GM21619 (cell line): ENCODE results near the gene NR5A1.

Experiments
- ATAC-seq: cut with Tn5 transposase; IDR thresholded peaks from one replicate; pipeline ENCODE4 v1.9.1; 2021; ENCODE audit not compliant: unreplicated experiment

The NR5A1 gene

GRCh38 chr9:124514874-124515273, 7.7 kb upstream of the NR5A1 start:
- ATAC-seq = no peak

DNA sequence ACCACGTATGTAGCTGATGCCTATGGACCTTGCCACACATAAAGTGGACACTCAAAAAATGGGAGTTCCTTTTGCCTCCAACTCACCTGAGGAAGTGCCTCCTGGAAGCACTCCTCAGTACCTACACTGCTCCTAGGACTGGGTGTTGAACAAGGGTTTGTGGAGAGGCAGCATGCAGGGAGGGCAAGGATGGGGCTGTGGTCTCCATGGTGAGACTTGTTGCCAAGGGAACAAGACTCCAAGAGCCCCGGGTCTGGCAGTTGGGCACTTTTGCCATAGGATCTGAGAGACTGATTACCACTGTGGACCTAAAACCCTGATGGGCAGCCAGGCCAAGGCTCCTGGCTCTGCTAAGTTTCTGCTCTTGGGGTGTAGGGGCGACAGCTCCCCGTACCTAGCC, 6.9 kb upstream of the NR5A1 start:
- ATAC-seq = no peak

DNA sequence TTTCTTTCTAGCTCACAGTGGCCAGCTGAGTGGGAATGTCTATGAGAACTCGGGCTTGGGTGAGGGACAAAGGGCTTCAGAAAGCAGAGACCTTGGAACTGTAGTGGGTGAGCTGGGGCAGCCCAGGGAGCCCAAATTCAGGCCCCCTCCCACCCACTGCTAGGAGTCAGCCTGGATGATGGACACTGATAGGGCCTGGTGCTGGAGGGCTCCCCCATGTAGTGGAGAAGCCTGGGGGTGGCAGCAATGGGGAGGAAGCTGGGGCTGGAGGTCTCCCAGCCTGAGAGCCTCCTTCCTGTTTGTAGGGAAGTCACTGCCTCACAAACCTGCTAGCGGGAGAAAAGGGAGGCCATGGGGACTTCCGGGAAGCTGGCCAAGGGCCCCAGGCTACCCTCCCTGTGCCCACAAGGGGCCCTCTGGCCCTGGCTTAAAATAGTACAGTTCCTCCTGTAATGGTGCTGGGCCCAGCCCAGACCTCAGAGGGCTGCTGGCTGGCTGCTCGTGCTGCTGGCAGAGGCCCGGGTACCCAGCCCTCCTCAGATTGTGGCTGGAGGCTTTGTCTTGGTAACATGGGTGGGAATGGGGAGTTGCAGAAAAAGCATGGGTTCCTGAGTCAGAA, 6.3 kb upstream of the NR5A1 start:
- ATAC-seq = no peak

DNA sequence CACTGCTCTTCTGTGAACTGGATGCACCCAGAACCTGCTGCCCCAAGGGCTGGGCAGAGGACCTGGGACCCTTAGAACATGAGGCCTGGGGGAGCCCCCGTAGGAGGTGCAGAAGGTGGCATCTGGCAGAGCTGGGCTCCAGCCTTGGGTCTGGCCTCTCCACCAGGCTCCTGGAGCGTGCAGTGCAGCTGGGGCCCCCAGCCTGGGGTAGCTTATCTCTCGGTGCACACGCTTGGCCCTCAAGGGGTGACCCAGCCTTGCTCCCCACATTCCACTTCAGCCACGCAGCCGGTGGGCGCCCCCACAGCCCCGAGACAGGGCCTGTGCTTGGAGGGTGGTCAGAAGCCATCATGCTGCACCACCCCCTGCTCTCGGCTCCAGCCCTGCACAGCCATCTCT, 5.6 kb upstream of the NR5A1 start:
- no peak for ATAC-seq

- ATAC-seq = no peak
Measured at GRCh38 chr9:124511891-124512805, 4.9 kb upstream of the NR5A1 start.

- ATAC-seq = no peak
Measured at GRCh38 chr9:124511426-124511840, 4.2 kb upstream of the NR5A1 start.

DNA sequence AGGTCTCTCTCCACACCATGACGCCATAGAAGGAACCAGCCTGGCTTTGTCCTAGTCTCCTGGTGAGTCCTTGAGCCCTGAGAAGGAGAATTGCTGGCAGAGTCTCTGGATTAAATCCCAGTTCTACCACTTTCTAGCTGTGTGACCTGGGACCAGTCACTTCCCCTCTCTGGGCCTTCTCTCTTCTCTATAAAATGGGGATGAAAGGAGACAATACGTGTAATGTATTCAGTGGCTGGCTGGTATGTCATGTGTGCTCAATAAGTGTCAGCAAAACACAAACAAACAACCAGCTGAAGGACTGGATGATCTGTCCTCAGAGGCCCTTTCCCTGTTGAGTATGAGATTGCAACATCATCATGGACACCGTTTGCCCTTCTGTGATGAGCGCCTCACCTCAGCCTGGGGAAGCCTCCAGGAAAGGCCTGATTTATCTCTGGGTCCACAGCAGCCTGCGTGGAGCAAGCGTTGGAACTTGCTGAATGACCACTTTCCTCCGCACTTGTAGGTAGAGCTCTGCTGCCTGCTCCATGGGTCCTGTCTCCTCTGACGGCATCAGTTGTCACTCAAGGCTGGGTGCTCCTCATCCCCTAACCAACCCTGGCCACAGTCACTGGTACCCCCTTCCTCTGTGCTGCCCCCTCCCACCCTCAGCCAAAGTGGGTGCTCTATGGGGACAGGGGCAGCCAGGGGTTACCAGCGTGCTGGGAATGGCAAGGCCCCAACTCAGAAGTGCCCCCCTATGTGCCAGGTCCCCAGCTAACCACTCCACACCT, 3.6 kb upstream of the NR5A1 start:
- no peak for ATAC-seq

DNA sequence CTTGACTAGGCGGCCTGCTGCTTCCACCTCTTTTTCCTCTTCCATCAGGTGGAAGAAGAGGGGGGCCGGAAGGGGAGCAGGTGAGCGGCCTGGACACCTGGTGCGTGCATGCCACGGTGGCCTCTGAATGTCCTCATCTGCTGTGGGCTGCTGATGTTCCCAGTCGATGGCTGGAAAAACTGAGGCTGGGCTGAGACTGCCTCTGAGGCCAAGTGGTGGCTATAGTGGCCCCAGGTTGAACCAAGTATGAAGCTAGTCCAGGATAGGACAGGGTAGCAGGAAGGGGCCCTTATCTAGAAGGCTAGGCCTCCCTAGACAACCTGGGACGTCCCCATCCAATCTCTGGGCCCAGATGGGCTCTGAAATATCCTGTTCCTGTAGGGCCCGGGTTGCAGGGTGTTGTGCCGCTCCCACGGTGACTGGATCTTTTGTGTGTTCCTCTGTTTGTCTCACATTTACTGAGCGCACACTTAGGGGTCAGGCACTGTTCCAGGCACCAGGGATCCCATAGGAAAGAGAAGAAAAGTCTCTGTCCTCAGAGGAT, 753 bp upstream of the NR5A1 start:
- no peak for ATAC-seq

DNA sequence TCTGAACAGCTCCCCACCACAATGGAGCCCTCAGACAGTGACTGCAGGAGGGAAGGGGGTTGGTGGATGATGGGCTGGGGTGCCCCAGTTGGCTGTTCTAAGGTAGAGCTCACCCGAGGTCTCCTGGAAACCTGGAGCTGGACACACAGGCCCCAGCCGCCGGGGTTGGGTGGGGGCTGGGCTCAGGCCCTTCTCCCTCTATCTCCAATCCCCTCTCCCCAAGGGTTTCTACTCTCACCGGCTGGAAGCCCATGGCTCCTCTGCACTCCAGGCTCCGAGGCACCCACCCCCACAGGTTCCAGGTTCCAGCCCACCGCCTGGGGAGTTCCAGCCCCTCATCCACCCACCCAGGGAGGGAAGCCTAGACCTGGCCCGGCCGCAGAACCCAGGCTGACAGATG, 766 bp downstream of the NR5A1 start:
- ATAC-seq = no peak

DNA sequence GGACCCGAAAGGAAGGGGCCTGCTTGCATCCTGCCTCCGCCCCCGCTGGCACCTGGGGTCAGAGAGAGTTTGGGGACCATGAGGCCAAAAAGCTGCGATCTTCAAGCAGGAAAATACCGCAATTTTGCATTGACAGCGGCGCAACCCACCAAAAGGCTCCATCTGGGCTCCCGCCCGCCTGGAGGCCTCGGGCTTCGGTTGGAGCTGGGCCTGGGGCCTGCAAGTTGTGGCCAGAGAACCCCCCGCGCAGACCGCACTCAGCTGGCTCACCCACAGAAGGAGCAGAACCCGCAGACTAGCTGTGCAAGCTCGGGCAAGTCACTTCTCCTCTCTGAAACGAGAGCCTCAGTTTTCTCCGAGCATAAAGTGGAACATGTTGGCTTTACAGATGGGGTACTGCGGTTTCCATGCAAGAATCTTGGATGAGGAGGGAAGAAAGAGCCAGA, 1.3 kb downstream of the NR5A1 start:
- ATAC-seq = no peak

- ATAC-seq = no peak
Measured at GRCh38 chr9:124505006-124505900, 1.9 kb downstream of the NR5A1 start.

DNA sequence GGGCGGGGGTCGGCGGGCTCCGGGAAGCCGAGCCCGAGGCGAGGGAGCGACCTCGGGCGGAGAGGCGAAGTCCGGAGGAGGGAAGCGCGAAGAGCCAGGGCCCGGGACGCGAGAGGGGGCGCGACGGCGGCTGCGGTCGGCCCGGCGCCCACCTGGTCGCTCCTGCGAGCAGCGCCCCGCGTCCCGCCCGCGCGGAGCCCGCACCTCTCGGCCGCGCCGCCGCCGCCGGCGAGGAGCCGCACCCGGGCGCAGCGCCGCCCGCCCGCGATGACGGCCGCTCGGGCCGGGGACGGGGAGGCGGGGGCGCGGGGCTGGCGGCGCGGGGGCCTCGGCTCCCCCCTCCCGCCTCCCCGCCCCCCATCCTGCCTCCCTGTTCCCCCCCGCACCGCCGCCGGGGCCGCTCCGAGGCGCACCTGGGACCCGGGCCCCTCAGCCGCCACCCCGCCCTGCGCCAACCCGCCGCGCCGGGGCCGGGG, 2.6 kb downstream of the NR5A1 start:
- ATAC-seq = no peak

- ATAC-seq = no peak
Measured at GRCh38 chr9:124503713-124504529, 3.3 kb downstream of the NR5A1 start.

DNA sequence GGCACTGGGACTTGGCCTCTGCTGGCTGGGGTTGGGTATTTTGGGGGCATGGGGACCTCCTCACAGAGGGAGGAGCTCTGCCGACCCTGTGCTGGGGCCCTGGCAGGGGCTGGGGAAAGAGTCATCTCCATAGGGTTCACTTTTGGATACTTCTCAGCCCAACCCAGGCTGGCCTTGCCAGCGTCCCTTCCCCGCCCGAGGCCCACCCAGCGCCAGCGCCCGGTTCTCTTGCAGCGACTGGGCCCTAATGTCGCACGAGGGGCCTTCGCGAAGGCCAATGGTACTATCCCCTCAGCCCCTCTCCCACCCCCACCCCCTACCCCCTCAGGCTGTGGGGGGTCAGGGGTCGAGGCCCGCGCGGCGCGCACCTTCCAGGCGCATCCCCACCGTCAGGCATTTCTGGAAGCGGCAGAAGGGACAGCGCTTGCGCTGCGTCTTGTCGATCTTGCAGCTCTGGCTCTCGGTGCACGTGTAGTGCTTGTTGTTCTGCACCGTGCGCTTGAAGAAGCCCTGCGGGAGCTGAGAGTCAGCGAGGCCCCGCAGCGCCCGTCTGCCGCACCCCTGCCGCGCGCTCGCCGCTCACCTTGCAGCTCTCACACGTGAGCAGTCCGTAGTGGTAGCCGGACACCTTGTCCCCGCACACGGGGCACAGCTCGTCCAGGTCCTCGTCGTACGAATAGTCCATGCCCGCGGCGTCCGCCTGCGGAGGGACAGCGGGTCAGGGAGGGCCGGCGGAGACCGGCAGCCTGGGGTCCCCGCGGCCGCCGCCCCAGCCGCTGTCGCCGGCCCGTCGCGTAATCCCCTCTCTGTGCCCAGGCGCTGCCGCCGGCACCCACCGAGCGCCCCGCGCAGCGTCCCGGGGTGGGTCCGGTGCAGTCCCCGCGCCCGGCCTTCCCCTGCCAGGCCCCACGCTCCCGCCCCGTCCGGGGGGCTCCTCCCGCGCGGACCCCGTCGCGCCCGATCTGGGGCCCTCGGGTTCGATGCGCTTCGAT, 4.2 kb downstream of the NR5A1 start:
- ATAC-seq = no peak

GRCh38 chr9:124501771-124502320, 5.4 kb downstream of the NR5A1 start:
- no peak for ATAC-seq

- ATAC-seq = no peak
Measured at GRCh38 chr9:124500796-124501611, 6.2 kb downstream of the NR5A1 start.
